GM12878 (cell line): ENCODE data around the gene SPDYC.

Experiments
- IRF4 ChIP-seq: IDR thresholded peaks from 2 replicates; pipeline ENCODE4 v1.6.1; 2011; ENCODE audit warnings: low read depth, low read length
- JUND ChIP-seq: IDR thresholded peaks from 2 replicates; pipeline ENCODE4 v1.6.1; 2012; ENCODE audit warnings: low read depth, mild to moderate bottlenecking, low read length, improper control_type of control experiment, moderate library complexity

- TF ChIP-seq IRF4 (no peak), JUND (no peak)
Measured at GRCh38 chr11:65207918-65208784, 38.1 kb downstream of the SPDYC start.
